Right atrium auricular region (tissue), 2 donors: ENCODE measurements around the gene ATXN1. TPM values are rescaled to one million over a fixed set of nuclear protein-coding genes. Genes with fewer than 3 reads are reported as not detected.

Experiments
- DNase-seq: peaks from one replicate; pipeline ENCODE4 v3.0.0-alpha.2; 2019; ENCODE audit warnings: low spot score
- H3K27ac ChIP-seq, 2 donors: fragments of 200-600 bp; sonication (generic); 1 replicate in 1 of 2; 2 replicates in 1 of 2; pipeline ENCODE4 v1.5.1; 2016 to 2019
- H3K27me3 ChIP-seq, 2 donors: fragments of 200-600 bp; sonication (generic); one replicate each; pipeline versions ENCODE4 v1.5.1 to v1.6.0; 2017 to 2019
- H3K36me3 ChIP-seq: fragments of 200-600 bp; sonication (generic); one replicate; pipeline ENCODE4 v1.5.1; 2016
- H3K4me1 ChIP-seq, 2 donors: fragments of 200-600 bp; sonication (generic); one replicate each; pipeline versions ENCODE4 v1.5.1 to v1.6.0; 2017 to 2019
- H3K4me3 ChIP-seq, 2 donors: fragments of 200-600 bp; sonication (generic); 1 replicate in 1 of 2; 2 replicates in 1 of 2; pipeline ENCODE4 v1.5.1; 2017 to 2019; ENCODE audit warnings: mild to moderate bottlenecking in 1 of 2, moderate library complexity in 1 of 2
- H3K9me3 ChIP-seq, 2 donors: fragments of 200-600 bp; sonication (generic); one replicate each; pipeline ENCODE4 v1.5.1; 2019
- CTCF ChIP-seq, 2 donors: fragments of 200-600 bp; sonication (generic); IDR thresholded peaks; one replicate each; pipeline ENCODE4 v1.5.1; 2019; ENCODE audit warnings: antibody characterized with exemption in 2 of 2
- total RNA-seq, 2 donors: library from RNA; depleted of rRNA; stranded (reverse); fragments of >200 nt; gene quantifications; one replicate each; pipeline ENCODE4 v1.1.0, GENCODE V29; 2016

Gene ATXN1
- total RNA-seq, 2 donors from 2014 or later = 41.8 to 62.0 TPM

DNA sequence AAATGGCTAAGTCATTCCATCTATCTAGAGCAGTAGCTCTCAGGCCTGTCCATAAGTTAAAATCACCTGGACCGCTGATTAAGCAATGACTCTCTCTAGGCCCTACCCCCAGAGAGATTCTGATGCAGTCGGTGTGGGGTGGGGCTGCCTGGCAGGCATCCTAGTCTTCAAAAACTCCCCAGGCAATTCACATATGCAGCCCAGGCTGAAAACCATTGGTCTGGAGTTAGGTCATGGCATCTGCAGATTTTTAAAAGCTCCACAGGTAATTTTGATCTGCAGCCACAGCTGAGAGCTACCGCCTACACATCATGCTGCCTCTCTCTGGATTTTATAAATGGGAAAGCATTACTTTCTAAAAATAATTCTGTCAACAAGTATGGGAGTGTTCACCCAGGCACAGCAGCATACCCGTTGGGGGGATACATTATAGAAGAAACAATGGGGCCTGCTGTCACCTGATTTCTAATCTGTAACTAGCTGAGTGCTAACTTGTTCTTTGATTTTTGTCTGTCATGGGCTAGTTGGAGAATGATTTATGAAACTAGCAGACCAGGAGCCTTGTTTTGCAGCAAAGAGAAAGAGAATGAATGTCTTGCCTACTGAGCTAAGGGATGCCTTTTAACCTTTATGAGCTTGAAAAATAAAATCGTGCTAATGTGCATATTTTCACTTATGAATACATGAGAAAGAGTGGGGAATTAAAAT is 44.1 kb upstream of the ATXN1 start:
- no peak for TF ChIP-seq CTCF (IDR thresholded peaks at IDR 0.05)
- DNase-seq = no peak
- peak overlapping the region; percentile 78 to 91 for H3K27ac ChIP-seq
- H3K4me3 ChIP-seq = no peak overlapping the region
- no peaks in the 10 kb centered on the region for H3K27me3 ChIP-seq
- peaks cover 0 to 30% of the 10 kb centered on the region in 2 donors for H3K4me1 ChIP-seq
- no peaks in the 10 kb centered on the region for H3K36me3 ChIP-seq
- no peaks in the 10 kb centered on the region for H3K9me3 ChIP-seq

GRCh38 chr6:16804546-16805242 is 43.4 kb upstream of the ATXN1 start:
- no peaks in the 10 kb centered on the region for H3K36me3 ChIP-seq
- DNase-seq = no peak
- H3K4me1 ChIP-seq = peaks cover 0 to 30% of the 10 kb centered on the region in 2 donors
- H3K9me3 ChIP-seq = no peaks in the 10 kb centered on the region
- no peak overlapping the region for H3K4me3 ChIP-seq
- peak overlapping the region; percentile 78 to 91 for H3K27ac ChIP-seq
- TF ChIP-seq CTCF (IDR thresholded peaks at IDR 0.05) = no peak
- no peaks in the 10 kb centered on the region for H3K27me3 ChIP-seq

- peak overlapping the region in 1 of 2 donors; percentile 35 for H3K4me3 ChIP-seq
- no peaks in the 10 kb centered on the region for H3K9me3 ChIP-seq
- peaks cover 0 to 30% of the 10 kb centered on the region in 2 donors for H3K4me1 ChIP-seq
- peak overlapping the region; percentile 78 to 91 for H3K27ac ChIP-seq
- TF ChIP-seq CTCF (IDR thresholded peaks at IDR 0.05) = no peak
- no peaks in the 10 kb centered on the region for H3K36me3 ChIP-seq
- peak; percentile 61 for DNase-seq
- no peaks in the 10 kb centered on the region for H3K27me3 ChIP-seq
Measured at GRCh38 chr6:16803294-16804200, 42.3 kb upstream of the ATXN1 start.

DNA sequence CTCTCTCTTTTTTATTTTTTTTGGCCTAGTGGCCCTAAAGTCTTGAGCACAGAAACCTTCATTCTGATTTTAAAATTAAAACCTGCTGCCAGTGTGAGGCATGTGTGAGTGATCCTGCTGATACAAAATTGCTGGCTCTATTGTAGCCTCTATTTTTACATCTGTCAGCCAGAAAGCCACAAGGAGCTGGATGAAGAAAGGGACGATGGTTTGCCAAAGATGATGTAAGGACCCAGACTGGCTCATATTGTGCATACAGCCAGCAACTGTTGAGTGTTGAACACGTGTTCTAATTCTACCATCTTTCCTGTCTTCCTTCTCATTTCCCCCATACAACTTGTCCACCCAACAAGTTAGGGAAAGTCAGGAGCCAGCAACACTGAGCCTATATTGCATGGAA is 40.8 kb upstream of the ATXN1 start:
- Histone ChIP-seq H3K9me3 (no peaks in the 10 kb centered on the region), H3K27me3 (no peaks in the 10 kb centered on the region), H3K27ac (peak overlapping the region; percentile 78 to 91), H3K4me3 (no peak overlapping the region), H3K36me3 (no peaks in the 10 kb centered on the region), H3K4me1 (peaks cover 0 to 30% of the 10 kb centered on the region in 2 donors)
- no peak for TF ChIP-seq CTCF (IDR thresholded peaks at IDR 0.05)
- no peak for DNase-seq

DNA sequence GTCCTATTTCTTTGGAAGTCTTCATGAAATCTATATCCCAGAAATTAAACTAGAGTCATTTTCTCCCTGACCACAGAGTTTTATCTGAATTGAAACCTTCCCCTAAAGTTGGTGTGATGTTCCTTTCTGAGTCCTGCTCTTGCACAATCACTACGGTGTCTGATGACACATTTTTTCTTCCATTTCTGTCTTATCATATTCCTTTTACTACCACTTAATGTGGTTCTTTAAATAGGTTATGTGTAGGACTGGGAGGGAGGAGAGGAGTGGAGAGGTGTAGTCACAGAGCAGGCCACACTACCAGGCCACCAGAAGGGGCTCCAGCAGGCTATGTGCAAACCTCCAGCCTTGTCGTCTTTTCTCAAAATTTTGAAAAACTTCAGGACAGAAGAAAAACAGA is 39.7 kb upstream of the ATXN1 start:
- H3K27me3 ChIP-seq = no peaks in the 10 kb centered on the region
- peaks cover 0 to 30% of the 10 kb centered on the region in 2 donors for H3K4me1 ChIP-seq
- DNase-seq = no peak
- peak overlapping the region; percentile 78 to 91 for H3K27ac ChIP-seq
- no peak overlapping the region for H3K4me3 ChIP-seq
- no peaks in the 10 kb centered on the region for H3K36me3 ChIP-seq
- H3K9me3 ChIP-seq = no peaks in the 10 kb centered on the region
- TF ChIP-seq CTCF (IDR thresholded peaks at IDR 0.05) = no peak
